ENCODE data around the gene UBTD2.

- TF ChIP-seq CTCF (IDR thresholded peaks at IDR 0.05) (no peak), EZH2 (IDR thresholded peaks at IDR 0.05; ENCODE audit: borderline replicate concordance, insufficient read depth, low read depth, low read length, poor library complexity, severe bottlenecking) (no peak)
Measured at GRCh38 chr5:172167895-172168294, 115.7 kb downstream of the UBTD2 start.

All from B cell (primary cell).